ENCODE measurements around the gene ANKEF1.
"Not testable (repeated sequence)": the region's sequence is repeated elsewhere in the genome, so short reads cannot be mapped to it uniquely, and the experiment has no call there.

ANKEF1 gene

GRCh38 chr20:10034717-10035571 lies at the start of gene ANKEF1:
TSS of gene ANKEF1 (plus strand) at chr20:10034987. CDS start at chr20:10038302, 3,315 bp downstream.
- DNase-seq (ENCODE audit: low read depth), result peak; percentile 17

GRCh38 chr20:9985281-9985680 lies 49.5 kb upstream of the ANKEF1 start:
- no peak for DNase-seq (ENCODE audit: low read depth)

- no peak for DNase-seq (ENCODE audit: low read depth)
Measured at GRCh38 chr20:9985773-9986172, 49.0 kb upstream of the ANKEF1 start.

GRCh38 chr20:9989066-9989724 lies 45.6 kb upstream of the ANKEF1 start:
- DNase-seq (ENCODE audit: low read depth), result peak; percentile 10

- DNase-seq (ENCODE audit: low read depth), result no peak
Measured at GRCh38 chr20:9993137-9993536, 41.6 kb upstream of the ANKEF1 start.

- DNase-seq (ENCODE audit: low read depth), result no peak
Measured at GRCh38 chr20:9994676-9995075, 40.1 kb upstream of the ANKEF1 start.

GRCh38 chr20:9995510-9996272 lies 39.1 kb upstream of the ANKEF1 start:
- no peak for DNase-seq (ENCODE audit: low read depth)

- DNase-seq (ENCODE audit: low read depth), result no peak
Measured at GRCh38 chr20:9996944-9997343, 37.8 kb upstream of the ANKEF1 start.

GRCh38 chr20:9999645-10000044 lies 35.1 kb upstream of the ANKEF1 start:
- DNase-seq (ENCODE audit: low read depth), result no peak

GRCh38 chr20:10002866-10003265 lies 31.9 kb upstream of the ANKEF1 start:
- DNase-seq (ENCODE audit: low read depth), result no peak

GRCh38 chr20:10004900-10005299 lies 29.9 kb upstream of the ANKEF1 start:
- no peak for DNase-seq (ENCODE audit: low read depth)

- no peak for DNase-seq (ENCODE audit: low read depth)
Measured at GRCh38 chr20:10005885-10006284, 28.9 kb upstream of the ANKEF1 start.

- DNase-seq (ENCODE audit: low read depth), result no peak
Measured at GRCh38 chr20:10006447-10007090, 28.2 kb upstream of the ANKEF1 start.

- no peak for DNase-seq (ENCODE audit: low read depth)
Measured at GRCh38 chr20:10007158-10007557, 27.6 kb upstream of the ANKEF1 start.

GRCh38 chr20:10007747-10008146 lies 27.0 kb upstream of the ANKEF1 start:
- DNase-seq (ENCODE audit: low read depth), result no peak

- no peak for DNase-seq (ENCODE audit: low read depth)
Measured at GRCh38 chr20:10012464-10012863, 22.3 kb upstream of the ANKEF1 start.

GRCh38 chr20:10014431-10014830 lies 20.4 kb upstream of the ANKEF1 start:
- no peak for DNase-seq (ENCODE audit: low read depth)

GRCh38 chr20:10020937-10021336 lies 13.8 kb upstream of the ANKEF1 start:
- DNase-seq (ENCODE audit: low read depth), result no peak

- no peak for DNase-seq (ENCODE audit: low read depth)
Measured at GRCh38 chr20:10022625-10023024, 12.2 kb upstream of the ANKEF1 start.

GRCh38 chr20:10023911-10024310 lies 10.9 kb upstream of the ANKEF1 start:
- no peak for DNase-seq (ENCODE audit: low read depth)

- DNase-seq (ENCODE audit: low read depth), result not testable (repeated sequence)
Measured at GRCh38 chr20:10031451-10032215, 3.2 kb upstream of the ANKEF1 start.
